ENCODE results near the gene ZMIZ2.

- TF ChIP-seq ZNF140 (tag by site-specific recombination; IDR thresholded peaks at IDR 0.05) (no peak), ZBTB8A (tag by site-specific recombination; IDR thresholded peaks at IDR 0.05) (no peak), ZNF513 (tag by site-specific recombination; IDR thresholded peaks at IDR 0.05) (no peak)
These were observed 53.9 kb downstream of the ZMIZ2 start for GRCh38 chr7:44802418-44803025.
